Adrenal gland (tissue), 5 donors: Measurements from ENCODE around the gene IL1RN.
A peak's percentile ranks its signal among the peaks of the same experiment; 100 is the strongest.

ENCODE experiments used
- POLR2A ChIP-seq, 2 donors: fragments of 450-650 bp; IDR thresholded peaks; one replicate each; pipeline ENCODE4 v1.6.1; 2017; ENCODE audit warnings: antibody characterized with exemption in 2 of 2, mild to moderate bottlenecking in 2 of 2, moderate library complexity in 1 of 2
- TF ChIP-seq, protein P1 (sequence below), 6 experiments: fragments of 450-650 bp in 4 of 6; fragments of 200-600 bp in 2 of 6; sonication (generic) in 1 of 6; IDR thresholded peaks; 1 replicate in 5 of 6; 2 replicates in 1 of 6; pipeline versions ENCODE4 v1.5.1 to v1.8.0; 2016 to 2021; ENCODE audit warnings: antibody characterized with exemption in 6 of 6, mild to moderate bottlenecking in 2 of 6, moderate library complexity in 1 of 6
- donor health status: DM: no; HTN: no; CAD: no.

- TF ChIP-seq, protein P1, sequence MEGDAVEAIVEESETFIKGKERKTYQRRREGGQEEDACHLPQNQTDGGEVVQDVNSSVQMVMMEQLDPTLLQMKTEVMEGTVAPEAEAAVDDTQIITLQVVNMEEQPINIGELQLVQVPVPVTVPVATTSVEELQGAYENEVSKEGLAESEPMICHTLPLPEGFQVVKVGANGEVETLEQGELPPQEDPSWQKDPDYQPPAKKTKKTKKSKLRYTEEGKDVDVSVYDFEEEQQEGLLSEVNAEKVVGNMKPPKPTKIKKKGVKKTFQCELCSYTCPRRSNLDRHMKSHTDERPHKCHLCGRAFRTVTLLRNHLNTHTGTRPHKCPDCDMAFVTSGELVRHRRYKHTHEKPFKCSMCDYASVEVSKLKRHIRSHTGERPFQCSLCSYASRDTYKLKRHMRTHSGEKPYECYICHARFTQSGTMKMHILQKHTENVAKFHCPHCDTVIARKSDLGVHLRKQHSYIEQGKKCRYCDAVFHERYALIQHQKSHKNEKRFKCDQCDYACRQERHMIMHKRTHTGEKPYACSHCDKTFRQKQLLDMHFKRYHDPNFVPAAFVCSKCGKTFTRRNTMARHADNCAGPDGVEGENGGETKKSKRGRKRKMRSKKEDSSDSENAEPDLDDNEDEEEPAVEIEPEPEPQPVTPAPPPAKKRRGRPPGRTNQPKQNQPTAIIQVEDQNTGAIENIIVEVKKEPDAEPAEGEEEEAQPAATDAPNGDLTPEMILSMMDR (IDR thresholded peaks at IDR 0.05): peak; percentile 75 to 89 (median 82)
- TF ChIP-seq POLR2A (IDR thresholded peaks at IDR 0.05): no peak
These were observed 11.3 kb downstream of the IL1RN start for GRCh38 chr2:113138428-113139322.
